ENCODE data around the gene THG1L.

GRCh38 chr5:157764531-157764930 is 33.3 kb downstream of the THG1L start:
- TF ChIP-seq, protein P1, sequence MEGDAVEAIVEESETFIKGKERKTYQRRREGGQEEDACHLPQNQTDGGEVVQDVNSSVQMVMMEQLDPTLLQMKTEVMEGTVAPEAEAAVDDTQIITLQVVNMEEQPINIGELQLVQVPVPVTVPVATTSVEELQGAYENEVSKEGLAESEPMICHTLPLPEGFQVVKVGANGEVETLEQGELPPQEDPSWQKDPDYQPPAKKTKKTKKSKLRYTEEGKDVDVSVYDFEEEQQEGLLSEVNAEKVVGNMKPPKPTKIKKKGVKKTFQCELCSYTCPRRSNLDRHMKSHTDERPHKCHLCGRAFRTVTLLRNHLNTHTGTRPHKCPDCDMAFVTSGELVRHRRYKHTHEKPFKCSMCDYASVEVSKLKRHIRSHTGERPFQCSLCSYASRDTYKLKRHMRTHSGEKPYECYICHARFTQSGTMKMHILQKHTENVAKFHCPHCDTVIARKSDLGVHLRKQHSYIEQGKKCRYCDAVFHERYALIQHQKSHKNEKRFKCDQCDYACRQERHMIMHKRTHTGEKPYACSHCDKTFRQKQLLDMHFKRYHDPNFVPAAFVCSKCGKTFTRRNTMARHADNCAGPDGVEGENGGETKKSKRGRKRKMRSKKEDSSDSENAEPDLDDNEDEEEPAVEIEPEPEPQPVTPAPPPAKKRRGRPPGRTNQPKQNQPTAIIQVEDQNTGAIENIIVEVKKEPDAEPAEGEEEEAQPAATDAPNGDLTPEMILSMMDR (IDR thresholded peaks at IDR 0.05; ENCODE audit: low read depth, low read length): no peak
- TF ChIP-seq EZH2phosphoT487 (IDR thresholded peaks at IDR 0.05; ENCODE audit: low read depth): no peak

Measured in OCI-LY3 (cell line).